ENCODE results near the gene CORO2B.

Gene CORO2B

GRCh38 chr15:68608844-68609232 is 30.0 kb downstream of the CORO2B start:
- DNase-seq (ENCODE audit: low spot score), result no peak

GRCh38 chr15:68609629-68610028 is 30.8 kb downstream of the CORO2B start:
- no peak for DNase-seq (ENCODE audit: low spot score)

- DNase-seq (ENCODE audit: low spot score), result no peak
Measured at GRCh38 chr15:68610825-68611224, 32.0 kb downstream of the CORO2B start.

- no peak for DNase-seq (ENCODE audit: low spot score)
Measured at GRCh38 chr15:68612503-68612902, 33.7 kb downstream of the CORO2B start.

DNA sequence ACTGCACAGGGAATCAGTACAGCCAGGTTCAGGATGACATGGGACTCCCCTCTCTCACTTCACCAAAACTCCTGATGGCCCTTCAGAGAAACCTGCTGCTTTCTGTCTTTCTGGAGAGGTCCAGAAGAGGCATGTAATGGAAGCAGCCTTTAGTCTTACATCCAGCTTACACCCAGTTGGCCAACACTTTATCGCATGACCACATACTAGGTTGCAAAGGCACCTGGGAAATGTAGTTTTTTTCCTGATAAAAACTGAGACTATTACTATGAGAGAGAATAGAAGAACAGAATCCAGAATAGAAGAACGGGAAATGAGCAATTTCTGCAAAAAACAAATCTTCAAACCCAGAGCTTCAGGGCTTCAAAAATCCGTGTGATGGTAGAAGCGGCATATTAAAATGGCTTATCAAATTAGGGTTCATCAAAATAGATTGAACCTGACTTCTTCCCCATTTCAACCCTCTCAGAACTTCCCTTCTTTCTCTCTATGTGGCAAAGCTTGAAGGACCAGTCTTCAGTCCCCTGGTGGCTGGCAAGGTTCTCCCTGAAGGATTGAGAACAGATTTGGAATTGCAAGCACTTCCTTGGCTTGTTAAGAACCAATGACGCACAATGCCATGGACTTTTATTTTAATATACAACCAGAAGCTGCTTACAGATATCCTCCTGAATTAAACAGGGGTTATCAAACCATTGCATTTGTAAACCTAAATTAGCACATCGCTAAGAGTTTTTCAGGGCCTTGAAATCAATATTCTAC is 34.4 kb downstream of the CORO2B start:
- no peak for DNase-seq (ENCODE audit: low spot score)

DNA sequence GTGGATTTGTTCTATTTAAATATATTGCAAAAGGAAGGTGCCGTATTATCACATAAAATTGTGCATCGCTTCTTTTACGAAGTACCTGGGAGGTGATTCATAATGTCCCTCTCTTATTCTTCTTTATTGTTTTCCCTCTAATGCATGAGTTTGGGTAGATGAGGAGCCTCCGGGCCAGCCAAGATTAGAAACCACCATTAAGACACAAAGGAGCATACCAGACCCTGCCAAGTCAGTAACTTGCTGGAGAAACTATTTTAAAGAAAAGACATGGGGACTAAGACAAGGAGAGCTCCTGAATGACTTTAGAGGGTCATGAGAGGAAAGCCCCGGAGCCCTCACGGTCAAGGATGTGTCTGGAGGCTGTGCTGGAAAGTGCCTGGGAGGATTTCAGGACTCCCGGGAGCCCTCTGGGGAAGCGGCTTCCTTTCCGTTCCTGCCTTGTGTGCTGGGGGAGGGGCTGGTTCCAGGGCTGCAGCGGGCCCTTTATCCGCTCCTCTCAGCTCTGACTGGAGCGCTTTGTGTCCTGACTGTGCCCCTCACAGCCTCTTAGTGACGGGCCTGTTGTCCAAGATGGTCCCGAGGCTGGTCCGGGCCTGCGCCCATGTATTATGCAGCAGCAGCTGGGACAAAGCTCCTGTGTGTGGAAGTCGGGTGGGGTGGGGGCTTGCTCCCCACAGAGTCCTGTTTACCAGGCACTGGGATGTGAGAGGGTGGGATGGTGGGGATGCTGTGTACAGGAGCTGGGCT is 35.7 kb downstream of the CORO2B start:
- DNase-seq (ENCODE audit: low spot score), result no peak

GRCh38 chr15:68615301-68615700 is 36.5 kb downstream of the CORO2B start:
- DNase-seq (ENCODE audit: low spot score), result no peak

GRCh38 chr15:68615811-68616210 is 37.0 kb downstream of the CORO2B start:
- no peak for DNase-seq (ENCODE audit: low spot score)

DNA sequence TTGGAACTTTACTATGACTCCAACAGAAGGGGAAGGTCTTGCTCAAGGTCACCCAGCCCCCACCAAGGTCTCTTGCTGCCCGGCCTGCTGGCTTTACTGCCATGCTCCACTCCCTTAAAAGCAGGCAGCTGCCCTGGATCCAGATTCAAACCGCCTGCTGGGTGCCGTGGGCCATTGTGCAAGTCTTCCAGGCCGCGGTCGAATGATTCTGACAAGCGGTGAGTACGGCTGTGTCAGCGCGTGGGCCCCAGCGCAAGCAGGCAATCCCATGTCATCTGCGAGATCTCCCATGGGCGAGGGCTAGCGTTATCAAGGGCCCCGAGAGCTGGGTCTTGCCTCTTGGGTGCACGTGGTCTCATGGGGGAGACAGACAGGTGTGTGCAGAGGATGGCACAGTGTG is 37.6 kb downstream of the CORO2B start:
- DNase-seq (ENCODE audit: low spot score), result peak; percentile 49

DNA sequence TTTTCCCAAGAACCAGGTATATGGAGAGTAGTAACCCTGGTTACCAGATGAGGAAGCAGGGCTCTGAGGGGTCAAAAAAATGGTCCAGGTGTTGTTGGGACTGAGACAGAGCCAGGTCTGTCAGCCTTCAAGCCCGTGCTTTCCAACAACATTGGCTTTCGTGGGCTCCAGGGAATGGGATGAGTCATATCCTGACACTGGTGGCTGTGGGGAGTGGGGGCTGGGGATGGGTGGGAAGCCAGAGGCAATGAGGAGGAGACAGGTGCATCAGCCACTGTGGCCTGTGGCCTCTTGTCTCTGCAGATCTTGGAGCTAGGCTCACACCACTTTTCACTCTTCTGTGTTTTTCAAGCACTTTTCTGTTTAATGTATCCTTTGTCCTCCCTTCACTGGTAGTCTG is 38.2 kb downstream of the CORO2B start:
- peak; percentile 59 for DNase-seq (ENCODE audit: low spot score)

DNA sequence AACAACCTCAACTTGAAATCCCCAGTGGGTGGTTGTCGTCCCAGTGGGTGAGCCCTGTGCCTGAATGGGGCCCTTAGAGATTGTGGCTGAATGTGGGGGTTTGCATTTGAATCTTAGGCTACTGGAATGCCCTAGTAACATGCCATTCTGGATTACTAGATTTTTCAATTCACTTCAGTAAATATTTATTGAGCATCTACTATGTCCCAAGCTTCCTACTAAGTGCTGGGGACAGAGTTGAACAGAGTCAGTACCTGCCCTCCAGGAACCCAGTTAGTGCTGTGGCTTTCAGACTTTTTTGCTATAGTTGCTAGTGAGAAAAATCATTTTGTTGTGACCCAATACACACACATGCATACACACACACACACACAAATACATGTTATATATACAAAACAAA is 39.0 kb downstream of the CORO2B start:
- no peak for DNase-seq (ENCODE audit: low spot score)

GRCh38 chr15:68618394-68618793 is 39.6 kb downstream of the CORO2B start:
- DNase-seq (ENCODE audit: low spot score), result no peak

GRCh38 chr15:68618908-68619698 is 40.3 kb downstream of the CORO2B start:
- DNase-seq (ENCODE audit: low spot score), result peak; percentile 39

DNA sequence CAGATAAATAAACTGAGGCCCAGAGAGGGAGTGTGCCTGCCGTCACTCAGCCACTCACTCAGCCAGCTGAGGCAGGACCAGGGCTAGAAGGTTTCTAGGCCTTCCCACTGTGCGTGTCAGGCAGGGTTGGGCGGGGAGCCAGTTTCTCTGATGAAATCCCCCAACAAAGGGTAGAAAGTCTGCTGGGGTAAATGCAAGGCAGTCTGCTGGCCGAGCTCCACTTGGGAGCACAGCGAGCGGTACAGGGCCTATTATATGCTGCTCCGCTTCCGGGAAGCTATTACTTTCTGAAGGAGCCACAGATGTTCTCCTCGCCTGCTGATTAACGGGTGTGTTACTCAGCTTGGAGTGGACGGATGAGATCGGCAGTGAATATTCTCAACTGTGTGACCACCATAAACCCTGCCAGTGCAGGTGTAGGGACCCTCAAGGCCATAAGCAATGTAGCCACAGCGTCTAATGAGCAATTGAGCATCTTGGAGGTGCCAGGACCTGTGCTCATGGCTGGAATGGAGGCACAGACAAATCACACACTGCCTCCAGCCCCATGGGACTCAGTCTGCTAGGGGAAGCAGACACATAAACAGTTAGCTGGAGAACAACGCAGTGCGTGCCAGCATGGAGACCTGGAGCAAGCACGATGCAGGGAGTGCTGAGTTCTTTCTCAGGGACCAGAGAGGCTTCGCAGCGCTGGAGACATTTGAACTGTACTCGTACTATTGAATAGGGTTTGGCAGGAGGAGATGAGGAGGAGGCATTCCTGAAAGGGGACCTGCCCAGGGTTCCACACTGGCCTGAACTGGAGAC is 42.1 kb downstream of the CORO2B start:
- no peak for DNase-seq (ENCODE audit: low spot score)

DNA sequence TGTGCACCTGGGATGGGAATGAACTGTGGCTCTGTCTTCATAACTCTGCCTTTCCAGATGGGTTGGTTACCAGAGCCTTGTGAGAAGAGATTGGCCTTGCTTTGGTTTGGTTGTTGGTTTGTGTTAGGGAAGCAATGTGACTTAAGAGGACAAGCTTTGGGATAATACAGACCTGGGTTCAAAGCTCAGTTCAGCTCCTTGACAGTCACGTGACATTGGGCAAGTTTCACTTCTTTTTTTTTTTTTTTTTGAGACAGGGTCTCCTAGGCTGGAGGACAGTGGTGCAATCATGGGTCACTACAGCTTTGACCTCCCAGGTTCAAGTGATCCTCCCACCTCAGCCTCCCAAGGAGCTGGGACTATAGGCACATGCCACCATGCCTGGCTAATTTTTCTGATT is 42.7 kb downstream of the CORO2B start:
- DNase-seq (ENCODE audit: low spot score), result no peak

DNA sequence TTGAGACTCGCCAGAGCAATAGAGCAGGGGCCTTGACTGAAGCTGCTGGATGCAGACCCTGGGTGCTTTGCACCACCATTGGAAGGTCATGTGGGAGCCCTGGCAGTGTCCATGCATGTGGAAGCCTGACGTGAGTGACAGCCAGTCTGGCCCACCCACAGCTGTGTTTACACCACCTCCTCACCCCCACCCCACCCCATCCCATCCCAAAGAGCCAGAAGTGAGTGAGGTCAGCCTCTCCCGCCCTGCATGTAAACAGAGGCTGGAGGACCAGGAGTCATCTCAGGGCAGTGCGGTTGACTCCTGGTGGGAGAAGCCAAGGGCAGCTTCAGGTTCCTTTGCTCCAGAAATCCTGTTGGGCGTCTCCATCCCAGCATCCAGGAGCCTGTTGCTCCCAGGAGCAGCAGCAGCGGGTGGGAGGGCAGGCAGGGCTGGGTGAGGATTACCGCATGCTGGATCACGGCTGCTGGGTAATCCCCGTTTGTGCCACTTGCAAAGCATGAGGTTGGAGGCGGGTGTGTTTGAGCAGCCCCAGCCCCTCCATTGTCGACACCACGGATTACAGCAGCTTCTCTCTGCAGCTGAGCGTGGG is 44.6 kb downstream of the CORO2B start:
- DNase-seq (ENCODE audit: low spot score), result no peak

- no peak for DNase-seq (ENCODE audit: low spot score)
Measured at GRCh38 chr15:68625853-68626252, 47.1 kb downstream of the CORO2B start.

DNA sequence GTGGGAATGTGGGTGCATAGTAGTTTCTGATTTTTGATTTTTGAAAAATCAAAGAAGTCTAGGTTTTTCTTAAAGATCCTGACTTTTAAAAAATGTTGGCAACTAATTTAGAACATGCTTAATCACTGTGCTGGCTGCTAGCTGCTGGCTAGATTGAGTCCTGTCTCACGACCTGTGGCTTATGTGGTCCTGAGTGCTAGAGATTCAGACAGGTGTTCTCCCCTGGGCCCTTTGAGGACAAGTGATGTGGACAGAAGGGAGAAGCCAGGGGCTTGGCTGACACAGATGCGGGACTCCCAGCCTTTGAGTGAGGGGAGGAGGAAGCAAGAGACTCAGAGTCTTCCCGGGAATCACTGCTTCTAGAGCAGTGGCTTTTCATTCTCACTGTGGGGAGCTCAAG is 47.5 kb downstream of the CORO2B start:
- DNase-seq (ENCODE audit: low spot score), result no peak

GRCh38 chr15:68626739-68627138 is 47.9 kb downstream of the CORO2B start:
- DNase-seq (ENCODE audit: low spot score), result peak; percentile 62

GRCh38 chr15:68627476-68627875 is 48.7 kb downstream of the CORO2B start:
- DNase-seq (ENCODE audit: low spot score), result no peak

DNA sequence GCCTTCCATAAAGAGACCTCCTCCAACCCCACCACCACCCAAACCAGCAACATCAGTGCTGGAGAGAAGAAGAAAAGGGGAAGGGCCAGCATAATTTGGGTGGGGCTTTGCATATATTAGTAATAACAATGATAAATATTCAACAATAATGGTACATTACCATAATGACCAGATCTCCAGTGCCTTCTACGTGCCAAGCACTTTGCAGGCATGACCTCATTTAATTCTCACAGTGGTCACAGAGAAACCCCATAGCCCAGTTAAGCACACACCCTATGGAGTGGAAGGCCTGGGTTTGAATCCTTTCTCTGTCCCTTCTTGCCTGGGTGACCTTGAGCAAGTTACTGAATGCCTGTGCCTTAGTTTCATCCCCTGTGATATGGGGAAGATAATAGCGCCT is 49.2 kb downstream of the CORO2B start:
- DNase-seq (ENCODE audit: low spot score), result no peak

Data from kidney tubule cell (primary cell).